Keratinocyte (primary cell): ENCODE data around the gene VCL.

Source experiments
- EZH2 ChIP-seq: IDR thresholded peaks from one replicate; pipeline ENCODE4 v1.6.1; 2012; ENCODE audit warnings: inconsistent platforms, mild to moderate bottlenecking, low read length, moderate library complexity
- TF ChIP-seq, protein P1 (sequence below), 3 experiments: IDR thresholded peaks in 1 of 3; conservative IDR thresholded peaks in 1 of 3; optimal IDR thresholded peaks in 1 of 3; 2 replicates in 2 of 3; 3 replicates in 1 of 3; pipeline versions ENCODE3 to v1.5.1; 2011; ENCODE audit warnings: low read length in 3 of 3, mild to moderate bottlenecking in 3 of 3, moderate library complexity in 2 of 3, control low read depth in 1 of 3, inconsistent platforms in 1 of 3; ENCODE audit not compliant: insufficient read depth in 2 of 3; ENCODE audit errors: extremely low read depth in 1 of 3

DNA sequence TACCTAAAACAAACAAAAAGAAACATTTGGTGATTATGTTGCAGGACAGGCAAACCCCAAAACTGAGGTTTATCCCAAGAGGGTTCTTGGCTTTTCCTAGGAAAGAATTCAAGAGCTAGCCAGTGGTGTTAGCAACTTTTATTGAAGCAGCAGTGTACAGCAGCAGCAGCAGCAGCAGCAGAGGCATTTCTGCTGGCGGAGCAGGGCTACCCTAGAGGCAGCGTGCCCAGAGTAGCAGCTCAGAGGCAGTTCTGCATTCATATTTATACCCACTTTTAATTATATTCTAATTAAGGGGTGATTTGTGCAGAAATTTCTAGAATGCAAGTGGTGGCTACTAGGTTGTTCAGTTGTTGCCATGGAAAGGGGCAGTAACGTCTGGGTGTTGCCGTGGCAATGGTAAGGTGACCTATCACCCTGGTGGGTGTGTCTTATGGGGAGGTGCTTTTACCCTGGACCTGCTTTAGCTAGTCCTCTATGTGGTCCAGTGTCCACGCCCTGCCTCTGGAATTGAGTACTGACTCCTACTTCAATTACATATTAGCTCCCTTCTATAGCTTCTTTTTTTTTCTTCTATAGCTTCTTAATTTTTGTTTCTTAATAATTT lies 53.9 kb downstream of the VCL start:
- TF ChIP-seq, protein P1, sequence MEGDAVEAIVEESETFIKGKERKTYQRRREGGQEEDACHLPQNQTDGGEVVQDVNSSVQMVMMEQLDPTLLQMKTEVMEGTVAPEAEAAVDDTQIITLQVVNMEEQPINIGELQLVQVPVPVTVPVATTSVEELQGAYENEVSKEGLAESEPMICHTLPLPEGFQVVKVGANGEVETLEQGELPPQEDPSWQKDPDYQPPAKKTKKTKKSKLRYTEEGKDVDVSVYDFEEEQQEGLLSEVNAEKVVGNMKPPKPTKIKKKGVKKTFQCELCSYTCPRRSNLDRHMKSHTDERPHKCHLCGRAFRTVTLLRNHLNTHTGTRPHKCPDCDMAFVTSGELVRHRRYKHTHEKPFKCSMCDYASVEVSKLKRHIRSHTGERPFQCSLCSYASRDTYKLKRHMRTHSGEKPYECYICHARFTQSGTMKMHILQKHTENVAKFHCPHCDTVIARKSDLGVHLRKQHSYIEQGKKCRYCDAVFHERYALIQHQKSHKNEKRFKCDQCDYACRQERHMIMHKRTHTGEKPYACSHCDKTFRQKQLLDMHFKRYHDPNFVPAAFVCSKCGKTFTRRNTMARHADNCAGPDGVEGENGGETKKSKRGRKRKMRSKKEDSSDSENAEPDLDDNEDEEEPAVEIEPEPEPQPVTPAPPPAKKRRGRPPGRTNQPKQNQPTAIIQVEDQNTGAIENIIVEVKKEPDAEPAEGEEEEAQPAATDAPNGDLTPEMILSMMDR (optimal IDR thresholded peaks at IDR 0.05 in 1 of 3, IDR thresholded peaks at IDR 0.05 in 1 of 3, conservative IDR thresholded peaks at IDR 0.05 in 1 of 3; ENCODE audit: extremely low read depth in 1 of 3, insufficient read depth in 2 of 3, low read length in 3 of 3): no peak
- TF ChIP-seq EZH2: no peak
